ENCODE data around the gene TMEM97.

DNA sequence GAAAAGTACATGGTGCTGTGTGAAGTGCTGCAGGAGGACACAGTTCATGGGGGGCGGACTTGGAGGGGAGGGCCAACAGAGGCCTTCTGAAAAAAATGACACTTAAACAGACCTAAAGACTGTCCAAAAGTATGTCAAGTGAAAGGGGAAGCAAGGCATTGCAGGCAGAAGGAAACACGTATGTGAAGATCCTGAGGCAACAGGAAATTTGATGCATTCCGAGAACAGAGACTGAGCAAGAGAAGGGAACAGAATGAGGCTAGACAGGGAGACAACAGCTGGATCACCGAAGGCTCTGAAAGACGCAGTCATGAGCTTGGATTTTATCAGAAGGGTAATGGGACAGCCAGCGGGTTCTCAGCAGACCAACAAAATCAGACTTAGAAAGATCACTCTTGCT, 15.2 kb downstream of the TMEM97 start:
- TF ChIP-seq, protein P1, sequence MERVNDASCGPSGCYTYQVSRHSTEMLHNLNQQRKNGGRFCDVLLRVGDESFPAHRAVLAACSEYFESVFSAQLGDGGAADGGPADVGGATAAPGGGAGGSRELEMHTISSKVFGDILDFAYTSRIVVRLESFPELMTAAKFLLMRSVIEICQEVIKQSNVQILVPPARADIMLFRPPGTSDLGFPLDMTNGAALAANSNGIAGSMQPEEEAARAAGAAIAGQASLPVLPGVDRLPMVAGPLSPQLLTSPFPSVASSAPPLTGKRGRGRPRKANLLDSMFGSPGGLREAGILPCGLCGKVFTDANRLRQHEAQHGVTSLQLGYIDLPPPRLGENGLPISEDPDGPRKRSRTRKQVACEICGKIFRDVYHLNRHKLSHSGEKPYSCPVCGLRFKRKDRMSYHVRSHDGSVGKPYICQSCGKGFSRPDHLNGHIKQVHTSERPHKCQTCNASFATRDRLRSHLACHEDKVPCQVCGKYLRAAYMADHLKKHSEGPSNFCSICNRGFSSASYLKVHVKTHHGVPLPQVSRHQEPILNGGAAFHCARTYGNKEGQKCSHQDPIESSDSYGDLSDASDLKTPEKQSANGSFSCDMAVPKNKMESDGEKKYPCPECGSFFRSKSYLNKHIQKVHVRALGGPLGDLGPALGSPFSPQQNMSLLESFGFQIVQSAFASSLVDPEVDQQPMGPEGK (tag by site-specific recombination; IDR thresholded peaks at IDR 0.05), result no peak
- TF ChIP-seq, protein P2, sequence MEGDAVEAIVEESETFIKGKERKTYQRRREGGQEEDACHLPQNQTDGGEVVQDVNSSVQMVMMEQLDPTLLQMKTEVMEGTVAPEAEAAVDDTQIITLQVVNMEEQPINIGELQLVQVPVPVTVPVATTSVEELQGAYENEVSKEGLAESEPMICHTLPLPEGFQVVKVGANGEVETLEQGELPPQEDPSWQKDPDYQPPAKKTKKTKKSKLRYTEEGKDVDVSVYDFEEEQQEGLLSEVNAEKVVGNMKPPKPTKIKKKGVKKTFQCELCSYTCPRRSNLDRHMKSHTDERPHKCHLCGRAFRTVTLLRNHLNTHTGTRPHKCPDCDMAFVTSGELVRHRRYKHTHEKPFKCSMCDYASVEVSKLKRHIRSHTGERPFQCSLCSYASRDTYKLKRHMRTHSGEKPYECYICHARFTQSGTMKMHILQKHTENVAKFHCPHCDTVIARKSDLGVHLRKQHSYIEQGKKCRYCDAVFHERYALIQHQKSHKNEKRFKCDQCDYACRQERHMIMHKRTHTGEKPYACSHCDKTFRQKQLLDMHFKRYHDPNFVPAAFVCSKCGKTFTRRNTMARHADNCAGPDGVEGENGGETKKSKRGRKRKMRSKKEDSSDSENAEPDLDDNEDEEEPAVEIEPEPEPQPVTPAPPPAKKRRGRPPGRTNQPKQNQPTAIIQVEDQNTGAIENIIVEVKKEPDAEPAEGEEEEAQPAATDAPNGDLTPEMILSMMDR (tag by site-specific recombination; IDR thresholded peaks at IDR 0.05), result no peak
- TF ChIP-seq KLF16 (tag by site-specific recombination; IDR thresholded peaks at IDR 0.05) (no peak), TCF7L2 (IDR thresholded peaks at IDR 0.05; ENCODE audit: borderline replicate concordance, low read depth, low read length) (no peak), ZBTB1 (tag by site-specific recombination; IDR thresholded peaks at IDR 0.05) (no peak)
- TF ChIP-seq, protein P3, sequence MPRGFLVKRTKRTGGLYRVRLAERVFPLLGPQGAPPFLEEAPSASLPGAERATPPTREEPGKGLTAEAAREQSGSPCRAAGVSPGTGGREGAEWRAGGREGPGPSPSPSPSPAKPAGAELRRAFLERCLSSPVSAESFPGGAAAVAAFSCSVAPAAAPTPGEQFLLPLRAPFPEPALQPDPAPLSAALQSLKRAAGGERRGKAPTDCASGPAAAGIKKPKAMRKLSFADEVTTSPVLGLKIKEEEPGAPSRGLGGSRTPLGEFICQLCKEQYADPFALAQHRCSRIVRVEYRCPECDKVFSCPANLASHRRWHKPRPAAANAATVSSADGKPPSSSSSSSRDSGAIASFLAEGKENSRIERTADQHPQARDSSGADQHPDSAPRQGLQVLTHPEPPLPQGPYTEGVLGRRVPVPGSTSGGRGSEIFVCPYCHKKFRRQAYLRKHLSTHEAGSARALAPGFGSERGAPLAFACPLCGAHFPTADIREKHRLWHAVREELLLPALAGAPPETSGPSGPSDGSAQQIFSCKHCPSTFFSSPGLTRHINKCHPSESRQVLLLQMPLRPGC (tag by site-specific recombination; IDR thresholded peaks at IDR 0.05), result no peak
